ENCODE data around the gene WDR74. TPM values are rescaled to one million over a fixed set of nuclear protein-coding genes. Genes with fewer than 3 reads are reported as not detected.
"Not testable (repeated sequence)": the region's sequence is repeated elsewhere in the genome, so short reads cannot be mapped to it uniquely, and the experiment has no call there.

WDR74 gene
- total and polyA plus RNA-seq, 9 of the 15 experiments (the other 6 are each of a cell fraction or from before 2014, with no cell fraction given) = 32.7 to 210 (median 114) TPM

DNA sequence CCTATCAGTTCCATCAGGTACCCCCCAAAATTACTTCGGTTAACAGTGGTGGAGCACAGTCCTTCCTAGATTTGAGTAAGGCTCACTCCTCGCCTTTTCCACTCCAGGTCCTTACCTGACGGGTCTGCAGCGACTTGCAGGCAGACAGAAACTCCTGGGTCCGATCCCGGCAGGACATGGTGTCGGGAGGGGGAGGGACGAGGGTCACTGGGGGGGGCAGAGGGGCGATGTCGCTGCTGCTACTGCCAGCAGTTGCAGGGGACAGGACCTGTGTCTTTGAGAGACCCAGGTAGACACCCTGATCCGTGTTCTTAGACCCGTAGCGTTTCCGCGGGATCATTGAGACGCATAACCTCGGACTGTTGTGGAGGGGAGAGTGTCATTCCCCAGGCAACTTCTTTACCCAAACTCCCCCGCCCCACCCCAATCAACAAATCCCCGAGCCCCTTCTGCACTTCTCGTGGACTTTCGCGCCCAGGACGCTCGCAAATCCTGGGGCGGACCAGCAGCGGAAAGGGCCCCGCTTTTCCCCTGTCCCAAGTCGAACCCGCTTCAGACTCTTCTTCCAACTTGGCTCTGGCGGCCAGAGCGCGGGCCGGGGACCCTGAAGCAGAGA is 8.4 kb downstream of the WDR74 start (continued):
- TF ChIP-seq XRCC5 (IDR thresholded peaks at IDR 0.05; ENCODE audit: low read depth, low read length) (0 out of 2 replicates have a peak, but pooled peaks have one; percentile 30), HDAC3 (IDR thresholded peaks at IDR 0.05; ENCODE audit: borderline replicate concordance, partially characterized antibody) (peak; percentile 81), RNF2 (IDR thresholded peaks at IDR 0.05) (no peak)
- TF ChIP-seq, protein P1, sequence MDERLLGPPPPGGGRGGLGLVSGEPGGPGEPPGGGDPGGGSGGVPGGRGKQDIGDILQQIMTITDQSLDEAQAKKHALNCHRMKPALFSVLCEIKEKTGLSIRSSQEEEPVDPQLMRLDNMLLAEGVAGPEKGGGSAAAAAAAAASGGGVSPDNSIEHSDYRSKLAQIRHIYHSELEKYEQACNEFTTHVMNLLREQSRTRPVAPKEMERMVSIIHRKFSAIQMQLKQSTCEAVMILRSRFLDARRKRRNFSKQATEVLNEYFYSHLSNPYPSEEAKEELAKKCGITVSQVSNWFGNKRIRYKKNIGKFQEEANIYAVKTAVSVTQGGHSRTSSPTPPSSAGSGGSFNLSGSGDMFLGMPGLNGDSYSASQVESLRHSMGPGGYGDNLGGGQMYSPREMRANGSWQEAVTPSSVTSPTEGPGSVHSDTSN (CRISPR knock-in tag; IDR thresholded peaks at IDR 0.05; ENCODE audit: low read depth) = no peak
- TF ChIP-seq, protein P1 (tag; conservative IDR thresholded peaks at IDR 0.05; ENCODE audit: low read depth) = no peak

DNA sequence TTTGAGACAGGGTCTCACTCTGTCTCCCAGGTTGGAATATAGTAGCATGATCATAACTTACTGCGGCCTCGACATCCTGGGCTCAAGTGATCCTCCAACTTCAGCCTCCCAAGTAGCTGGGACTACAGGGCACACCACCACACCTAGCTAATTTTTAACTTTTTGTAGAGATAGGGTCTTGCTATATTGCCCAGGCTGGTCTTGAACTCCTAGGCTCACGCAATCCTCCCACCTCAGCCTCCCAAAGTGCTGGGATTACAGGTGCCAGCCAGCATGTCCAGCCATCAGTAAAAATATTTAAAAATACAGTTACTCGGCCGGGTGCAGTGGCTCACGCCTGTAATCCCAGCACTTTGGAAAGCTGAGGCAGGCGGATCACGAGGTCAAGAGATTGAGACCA is 11.3 kb downstream of the WDR74 start:
- BruUV-seq (replicated peaks); in situ Hi-C loops (cut with MboI); H4K20me1 ChIP-seq (replicated peaks; ENCODE audit: control insufficient read depth, insufficient read depth, low read length): not testable (repeated sequence)

More for the DNA sequence above, 11.3 kb downstream of the WDR74 start:
- POLR2A ChIA-PET = interaction anchor here (0.7 to 4.9 kb wide), 7 partner anchors 8 to 55 kb away, joined by 3 to 70 read pairs (median 11); partner anchors contain the start of gene WDR74
- H3K9me1 ChIP-seq (ENCODE audit: control insufficient read depth, insufficient read depth, low read length); DNase-seq (ENCODE audit: extremely low read depth in 1 of 4, low spot score in 3 of 4); intact Hi-C loops (cut with micrococcal nuclease); H3K4me3 ChIP-seq; FAIRE-seq; H3K4me2 ChIP-seq (ENCODE audit: insufficient read depth, low read length); H3K27ac ChIP-seq (ENCODE audit: extremely low read depth, low read depth, low read length); H3K9ac ChIP-seq (ENCODE audit: insufficient read depth in 1 of 2, low read depth in 2 of 2, low read length in 2 of 2); H3K27me3 ChIP-seq (ENCODE audit: control insufficient read depth in 2 of 2, insufficient read depth in 2 of 2, low read length in 2 of 2); H3K9me3 ChIP-seq (replicated peaks; ENCODE audit: control insufficient read depth, insufficient read depth, low read depth, low read length); ATAC-seq; CTCF ChIA-PET (ENCODE audit: low intra/inter-chr PET ratio); H2AFZ ChIP-seq (ENCODE audit: low read depth, low read length): not testable (repeated sequence)
- Histone ChIP-seq H3K4me1 (replicated peaks in 1 of 2; ENCODE audit: control insufficient read depth in 2 of 2, insufficient read depth in 2 of 2, low read length in 2 of 2) (peaks cover 7 to 12% of the 10 kb centered on the region in 2 experiments; a peak in 4 of 5 replicates), H3K36me3 (ENCODE audit: control insufficient read depth, insufficient read depth, low read length) (peaks cover 60% of the 10 kb centered on the region), H3K79me2 (ENCODE audit: control insufficient read depth, insufficient read depth, low read length) (peaks cover 37% of the 10 kb centered on the region)
- 93% methylated on average over 8 of the region's 8 CpGs for WGBS (ENCODE audit: insufficient coverage, low coverage, missing lambda C conversion rate)

Data from K562 (cell line).